Endodermal cell (in vitro differentiated cells): ENCODE data around the gene ARL4D. TPM values are rescaled to one million over a fixed set of nuclear protein-coding genes. Genes with fewer than 3 reads are reported as not detected.

Experiments used
- DNase-seq: peaks from one replicate; pipeline ENCODE4 v3.0.0-alpha.2; 2017
- H3K27ac ChIP-seq: 2 replicates; pipeline ENCODE4 v1.5.1; 2013; ENCODE audit warnings: mild to moderate bottlenecking, low read depth, low read length, moderate library complexity
- H3K27me3 ChIP-seq: 2 replicates; pipeline ENCODE4 v1.6.1; 2013; ENCODE audit warnings: mild to moderate bottlenecking, low read length, moderate library complexity; ENCODE audit not compliant: insufficient read depth, control insufficient read depth, poor library complexity, severe bottlenecking
- H3K36me3 ChIP-seq: 2 replicates; pipeline ENCODE4 v1.7.0; 2013; ENCODE audit warnings: mild to moderate bottlenecking, low read length, moderate library complexity; ENCODE audit not compliant: control insufficient read depth, insufficient read depth
- H3K4me1 ChIP-seq: one replicate; pipeline ENCODE4 v1.7.0; 2013; ENCODE audit warnings: low read length; ENCODE audit not compliant: control insufficient read depth, insufficient read depth
- H3K4me3 ChIP-seq: 2 replicates; pipeline ENCODE4 v1.5.1; 2013; ENCODE audit warnings: mild to moderate bottlenecking, low read length, moderate library complexity
- H3K9ac ChIP-seq: 2 replicates; pipeline ENCODE4 v1.6.1; 2013; ENCODE audit warnings: mild to moderate bottlenecking, low read length, moderate library complexity; ENCODE audit not compliant: poor library complexity, severe bottlenecking; ENCODE audit errors: extremely low read depth
- H3K9me3 ChIP-seq: 2 replicates; pipeline ENCODE4 v1.6.1; 2013; ENCODE audit warnings: mild to moderate bottlenecking, low read length, moderate library complexity; ENCODE audit not compliant: control insufficient read depth
- H3K27ac Mint-ChIP-seq: 2 replicates; pipeline ENCODE4 v1.8.0; 2020; ENCODE audit warnings: mixed read lengths
- H3K27me3 Mint-ChIP-seq: 2 replicates; pipeline ENCODE4 v1.8.0; 2021; ENCODE audit warnings: mild to moderate bottlenecking, mixed read lengths; ENCODE audit not compliant: insufficient read depth
- H3K36me3 Mint-ChIP-seq: 2 replicates; pipeline ENCODE4 v1.8.0; 2020; ENCODE audit warnings: low read depth, mixed read lengths
- H3K4me1 Mint-ChIP-seq: 2 replicates; pipeline ENCODE4 v1.8.0; 2020; ENCODE audit warnings: mixed read lengths
- H3K4me3 Mint-ChIP-seq: 2 replicates; pipeline ENCODE4 v1.8.0; 2020; ENCODE audit warnings: mild to moderate bottlenecking, moderate library complexity, mixed read lengths
- H3K9me3 Mint-ChIP-seq: 2 replicates; pipeline ENCODE4 v1.8.0; 2020; ENCODE audit warnings: mild to moderate bottlenecking, mixed read lengths
- WGBS, 2 experiments: methylation state at CpG; one replicate each; pipeline versions ENCODE4 v1.1.5 to v1.1.7; 2013; ENCODE audit warnings: missing lambda C conversion rate in 2 of 2, mixed read lengths in 1 of 2; ENCODE audit not compliant: insufficient coverage in 1 of 2, insufficient read length in 1 of 2; 5-methylcytosine and 5-hydroxymethylcytosine counted together
- total RNA-seq, 2 donors: library from RNA; stranded (reverse); fragmentation: NEBNext Ultra II Directional in 1 of 2; extraction: Animal tissue kit (Norgen Biotek cat#: 25700) in 1 of 2; gene quantifications; 2 replicates in 1 of 2; 3 replicates in 1 of 2; pipeline ENCODE4 v1.2.1, GENCODE V29; 2021
- TF ChIP-seq, protein P1 (sequence below): fragments of 200-600 bp; sonication (generic); conservative IDR thresholded peaks from 2 replicates; pipeline ENCODE4 v1.5.0; 2021; ENCODE audit warnings: antibody characterized with exemption, mild to moderate bottlenecking

ARL4D gene
- total RNA-seq, 2 donors from 2014 or later, result 129 to 142 TPM

DNA sequence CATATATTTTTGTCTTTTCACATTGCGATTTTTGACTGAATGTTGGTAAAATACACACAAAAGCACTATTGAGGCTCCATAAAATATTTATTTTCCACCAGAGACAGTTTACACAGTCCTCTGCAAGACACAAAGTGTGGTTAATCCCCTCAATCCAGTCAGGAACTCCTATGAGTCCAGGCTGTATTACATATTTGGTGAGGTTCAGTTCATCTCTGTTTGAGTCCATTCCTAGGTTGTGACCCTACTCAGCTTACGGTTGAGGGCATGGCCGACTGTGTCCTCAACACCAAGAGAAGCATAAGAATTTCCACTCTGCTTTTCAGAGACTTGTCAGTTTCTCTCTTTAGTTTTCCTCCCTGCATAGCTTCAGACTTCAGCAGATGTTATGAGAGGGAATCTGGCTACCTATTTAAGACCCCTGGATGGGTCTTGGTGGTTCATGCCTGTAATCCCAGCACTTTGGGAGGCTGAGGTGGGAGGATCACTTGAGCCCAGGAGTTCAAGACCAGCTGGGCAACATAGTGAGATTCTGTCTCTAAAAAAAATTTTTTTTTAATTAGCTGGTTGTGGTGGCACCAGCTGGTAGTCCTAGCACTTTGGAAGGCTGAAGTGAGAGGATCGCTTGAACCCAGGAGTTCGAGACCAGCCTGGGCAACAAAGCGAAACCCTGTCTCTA lies 25.1 kb downstream of the ARL4D start:
- Histone ChIP-seq H3K27ac (no peak overlapping the region), H3K4me3 (no peak overlapping the region), H3K4me1 (peaks cover 3% of the 10 kb centered on the region), H3K27me3 (no peaks in the 10 kb centered on the region), H3K36me3 (no peaks in the 10 kb centered on the region), H3K9ac (no peak overlapping the region), H3K9me3 (no peaks in the 10 kb centered on the region)
- no peak for DNase-seq
- Mint-ChIP-seq H3K27ac (no peak overlapping the region), H3K4me1 (peaks cover 3% of the 10 kb centered on the region), H3K27me3 (no peaks in the 10 kb centered on the region), H3K36me3 (no peaks in the 10 kb centered on the region), H3K9me3 (no peaks in the 10 kb centered on the region), H3K4me3 (no peak overlapping the region)
- TF ChIP-seq, protein P1, sequence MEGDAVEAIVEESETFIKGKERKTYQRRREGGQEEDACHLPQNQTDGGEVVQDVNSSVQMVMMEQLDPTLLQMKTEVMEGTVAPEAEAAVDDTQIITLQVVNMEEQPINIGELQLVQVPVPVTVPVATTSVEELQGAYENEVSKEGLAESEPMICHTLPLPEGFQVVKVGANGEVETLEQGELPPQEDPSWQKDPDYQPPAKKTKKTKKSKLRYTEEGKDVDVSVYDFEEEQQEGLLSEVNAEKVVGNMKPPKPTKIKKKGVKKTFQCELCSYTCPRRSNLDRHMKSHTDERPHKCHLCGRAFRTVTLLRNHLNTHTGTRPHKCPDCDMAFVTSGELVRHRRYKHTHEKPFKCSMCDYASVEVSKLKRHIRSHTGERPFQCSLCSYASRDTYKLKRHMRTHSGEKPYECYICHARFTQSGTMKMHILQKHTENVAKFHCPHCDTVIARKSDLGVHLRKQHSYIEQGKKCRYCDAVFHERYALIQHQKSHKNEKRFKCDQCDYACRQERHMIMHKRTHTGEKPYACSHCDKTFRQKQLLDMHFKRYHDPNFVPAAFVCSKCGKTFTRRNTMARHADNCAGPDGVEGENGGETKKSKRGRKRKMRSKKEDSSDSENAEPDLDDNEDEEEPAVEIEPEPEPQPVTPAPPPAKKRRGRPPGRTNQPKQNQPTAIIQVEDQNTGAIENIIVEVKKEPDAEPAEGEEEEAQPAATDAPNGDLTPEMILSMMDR, result no peak
- WGBS, 2 experiments, result 86 to 91% methylated on average over 4 to 6 of the region's 6 CpGs

DNA sequence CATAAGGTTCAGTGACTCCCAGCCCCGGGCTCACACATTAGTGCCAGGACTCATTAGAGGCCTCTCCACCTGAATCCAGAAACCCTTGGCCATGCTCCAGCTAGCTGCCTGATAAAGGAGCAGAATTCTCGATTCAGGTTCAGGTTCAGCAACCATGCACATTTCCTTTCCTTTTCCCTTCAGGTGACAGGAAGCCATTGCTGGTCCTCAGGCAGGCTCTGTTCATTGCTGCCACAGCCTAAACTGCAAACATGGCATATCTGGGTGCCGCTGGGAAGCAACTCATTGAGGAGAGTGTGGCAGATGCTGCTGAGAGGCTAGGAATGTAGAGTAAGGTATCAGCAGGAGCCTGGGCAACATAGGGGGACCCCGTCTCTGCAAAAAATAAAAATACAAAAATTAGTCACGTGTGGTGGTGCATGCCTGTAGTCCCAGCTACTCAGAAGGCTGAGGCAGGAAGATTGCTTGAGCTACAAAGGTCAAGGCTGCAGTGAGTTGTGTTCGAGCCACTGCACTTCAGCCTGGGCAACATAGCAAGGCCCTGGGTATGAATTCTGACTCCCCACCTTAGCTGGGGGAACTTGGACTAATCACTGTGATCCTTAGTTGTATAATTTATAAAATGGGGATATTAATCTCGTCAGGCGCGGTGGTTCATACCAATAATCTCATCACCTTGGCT lies 28.7 kb downstream of the ARL4D start:
- no peaks in the 10 kb centered on the region for H3K36me3 Mint-ChIP-seq
- Histone ChIP-seq H3K27me3 (no peaks in the 10 kb centered on the region), H3K4me3 (no peak overlapping the region), H3K27ac (no peak overlapping the region), H3K9ac (no peak overlapping the region), H3K4me1 (peaks cover 3% of the 10 kb centered on the region), H3K36me3 (no peaks in the 10 kb centered on the region), H3K9me3 (no peaks in the 10 kb centered on the region)
- WGBS, 2 experiments, result 91 to 94% methylated on average over 5 to 9 of the region's 9 CpGs
- no peaks in the 10 kb centered on the region for H3K27me3 Mint-ChIP-seq
- TF ChIP-seq, protein P1, result no peak
- H3K9me3 Mint-ChIP-seq, result no peaks in the 10 kb centered on the region
- no peak overlapping the region for H3K4me3 Mint-ChIP-seq
- H3K4me1 Mint-ChIP-seq, result peaks cover 16% of the 10 kb centered on the region
- no peak overlapping the region for H3K27ac Mint-ChIP-seq
- no peak for DNase-seq

DNA sequence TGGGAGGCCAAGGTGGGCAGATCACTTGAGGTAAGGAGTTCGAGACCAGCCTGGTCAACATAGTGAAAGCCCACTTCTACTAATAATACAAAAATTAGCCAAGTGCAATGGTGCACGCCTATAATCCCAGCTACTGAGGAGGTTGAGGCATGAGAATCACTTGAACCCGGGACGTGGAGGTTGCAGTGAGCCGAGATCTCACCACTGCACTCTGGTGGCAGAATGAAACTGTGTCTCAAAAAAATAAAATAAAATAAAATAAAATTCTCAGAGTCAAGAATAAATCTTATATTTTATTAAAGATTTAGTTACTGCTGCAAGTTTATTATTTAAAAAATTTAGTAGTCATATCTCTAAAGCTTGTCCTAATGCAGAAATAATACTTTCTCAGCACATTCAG lies 29.7 kb downstream of the ARL4D start:
- 82 to 92% methylated on average over 4 to 5 of the region's 5 CpGs for WGBS, 2 experiments
- no peaks in the 10 kb centered on the region for H3K9me3 Mint-ChIP-seq
- no peaks in the 10 kb centered on the region for H3K36me3 ChIP-seq
- no peaks in the 10 kb centered on the region for H3K27me3 ChIP-seq
- no peak overlapping the region for H3K27ac ChIP-seq
- no peak overlapping the region for H3K27ac Mint-ChIP-seq
- no peak overlapping the region for H3K4me3 Mint-ChIP-seq
- TF ChIP-seq, protein P1, result peak; percentile 66
- no peaks in the 10 kb centered on the region for H3K36me3 Mint-ChIP-seq
- peaks cover 16% of the 10 kb centered on the region for H3K4me1 Mint-ChIP-seq
- no peaks in the 10 kb centered on the region for H3K9me3 ChIP-seq
- DNase-seq, result no peak
- peaks cover 3% of the 10 kb centered on the region for H3K4me1 ChIP-seq
- no peak overlapping the region for H3K4me3 ChIP-seq
- H3K27me3 Mint-ChIP-seq, result no peaks in the 10 kb centered on the region
- H3K9ac ChIP-seq, result no peak overlapping the region
